ENCODE measurements around the gene UNC119.
"Not testable (repeated sequence)": the region's sequence is repeated elsewhere in the genome, so short reads cannot be mapped to it uniquely, and the experiment has no call there.

The UNC119 gene

GRCh38 chr17:28540231-28540630 lies 12.2 kb downstream of the UNC119 start:
- DNase-seq, result no peak

DNA sequence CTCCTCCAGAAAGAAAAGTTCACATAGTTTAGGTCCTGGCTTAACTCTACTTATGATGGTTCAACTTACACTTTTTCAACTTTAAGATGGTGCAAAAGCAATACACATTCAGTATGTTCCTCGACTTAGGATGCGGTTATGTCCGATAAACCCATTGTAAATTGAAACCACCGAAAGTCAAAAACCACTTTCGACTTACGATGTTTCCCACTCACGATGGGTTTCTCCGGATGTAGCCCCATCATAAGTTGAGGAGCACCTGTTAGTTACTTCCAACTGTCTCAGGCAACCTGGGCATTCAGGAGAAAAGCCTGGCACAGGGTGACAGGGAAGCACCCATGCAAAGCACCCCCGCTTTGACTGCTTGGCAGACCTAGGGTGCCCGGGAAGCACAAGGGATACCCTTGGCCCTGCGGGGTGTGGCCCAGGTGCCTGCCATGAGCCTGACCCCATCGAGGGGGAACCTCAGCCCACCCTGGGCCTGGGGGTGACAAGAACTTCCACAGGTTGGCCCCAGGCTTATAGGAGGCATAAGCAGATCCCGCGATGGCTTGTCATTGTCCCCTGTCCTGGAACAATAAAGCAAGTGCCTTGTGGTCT lies 14.0 kb downstream of the UNC119 start:
- no peak for DNase-seq

DNA sequence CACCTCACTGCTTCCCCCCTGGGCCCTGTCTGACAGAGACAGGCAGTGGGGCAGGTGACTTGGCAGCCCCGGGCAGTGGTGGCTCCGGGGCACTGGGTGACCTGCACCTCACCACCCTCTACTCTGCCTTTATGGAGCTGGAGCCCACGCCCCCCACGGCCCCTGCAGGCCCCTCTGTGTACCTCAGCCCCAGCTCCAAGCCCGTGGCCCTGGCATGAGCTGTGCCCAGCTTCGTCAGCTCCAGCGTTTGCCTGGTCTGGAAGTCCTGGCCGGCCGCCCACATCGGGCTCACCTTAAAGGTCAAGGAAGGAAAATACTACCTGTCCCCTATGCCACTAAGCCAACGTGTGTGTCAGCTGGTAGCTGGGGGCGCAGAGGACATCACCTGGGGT lies 15.2 kb downstream of the UNC119 start:
- no peak for DNase-seq

DNA sequence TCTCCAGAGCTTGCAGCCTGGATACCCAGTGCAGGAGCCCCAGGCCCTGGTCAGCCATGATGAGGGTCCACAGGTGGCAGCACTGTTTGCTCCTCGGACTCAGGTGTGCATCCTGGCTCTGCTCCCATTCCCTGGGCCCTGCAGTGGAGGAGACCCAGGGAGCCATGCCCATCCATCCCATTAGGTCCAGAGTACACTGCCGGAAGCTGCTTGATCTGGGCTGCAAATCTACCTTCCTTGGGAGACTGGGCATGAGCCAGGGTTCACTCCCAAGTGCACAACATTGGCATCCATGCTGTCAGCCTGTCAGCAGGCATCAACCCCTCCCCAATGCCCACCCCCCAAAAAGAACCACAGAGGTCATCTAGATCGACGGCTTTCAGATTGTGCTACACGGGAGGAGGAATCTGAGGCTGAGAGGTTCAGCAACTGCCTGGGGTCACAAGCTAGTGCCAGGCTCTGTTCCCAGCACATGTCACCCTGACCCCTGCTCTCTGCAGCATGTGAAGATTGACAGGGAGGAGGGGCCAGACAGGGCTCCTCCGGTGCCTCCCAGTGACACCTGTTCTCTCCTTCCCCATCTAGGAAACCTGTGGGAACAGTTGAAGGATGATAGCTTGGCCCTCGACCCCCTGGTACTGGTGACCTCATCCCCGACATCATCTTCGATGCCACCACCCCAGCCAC lies 15.7 kb downstream of the UNC119 start:
- no peak for DNase-seq

DNA sequence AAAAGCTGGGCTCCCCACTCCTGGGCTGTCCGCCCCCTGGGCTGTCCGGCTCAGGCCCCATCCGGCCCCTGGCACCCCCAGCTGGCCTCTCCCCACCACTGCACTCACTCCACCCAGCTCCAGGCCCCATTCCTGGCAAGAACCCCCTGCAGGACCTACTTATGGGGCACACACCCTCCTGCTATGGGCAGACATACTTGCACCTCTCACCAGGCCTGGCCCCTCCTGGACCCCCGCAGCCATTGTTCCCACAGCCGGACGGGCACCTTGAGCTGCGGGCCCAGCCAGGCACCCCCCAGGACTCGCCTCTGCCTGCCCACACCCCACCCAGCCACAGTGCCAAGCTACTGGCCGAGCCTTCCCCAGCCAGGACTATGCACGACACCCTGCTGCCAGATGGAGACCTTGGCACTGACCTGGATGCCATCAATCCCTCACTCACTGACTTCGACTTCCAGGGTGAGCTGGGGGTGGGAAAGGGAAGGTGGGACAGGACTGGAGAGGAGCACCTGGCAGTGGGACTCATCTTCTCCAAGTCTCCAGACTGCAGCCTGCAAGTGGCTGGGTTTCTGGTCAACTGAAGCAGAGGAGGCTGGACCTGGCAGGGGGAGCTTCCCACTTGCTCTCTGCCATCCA lies 17.6 kb downstream of the UNC119 start:
- no peak for DNase-seq

DNA sequence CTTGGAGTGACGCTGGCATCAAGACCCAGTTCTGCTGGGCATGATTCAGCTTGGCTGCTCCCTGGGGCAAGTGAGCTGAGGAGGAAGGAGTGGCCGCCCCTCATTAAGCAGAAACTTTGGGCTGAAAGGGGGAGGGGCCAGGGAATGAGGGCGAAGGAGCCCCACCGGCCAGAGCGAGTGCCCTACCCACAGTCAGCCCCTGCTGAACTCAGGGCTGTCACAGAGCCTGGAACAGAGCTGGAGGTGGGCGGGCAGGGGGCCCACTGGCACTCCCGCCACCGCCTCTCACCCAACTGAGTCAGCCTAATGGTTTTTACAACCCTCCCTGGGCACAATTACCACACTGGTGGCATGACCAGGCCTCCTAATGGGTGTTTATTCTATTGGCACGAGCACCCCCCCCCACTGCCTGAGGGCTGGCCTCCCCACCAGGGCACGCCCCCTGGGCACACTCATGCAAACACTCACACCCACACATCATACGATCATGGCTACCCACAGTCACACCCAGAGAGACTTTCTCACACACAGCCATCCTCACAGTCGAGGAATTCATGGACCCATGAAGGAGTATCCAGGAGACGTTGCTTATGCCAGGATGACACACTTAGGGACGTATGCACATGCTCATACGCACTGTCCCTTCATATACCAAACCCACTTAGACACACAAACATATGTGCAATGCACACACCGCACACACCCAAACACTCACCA lies 19.2 kb downstream of the UNC119 start:
- no peak for DNase-seq

GRCh38 chr17:28532050-28532960 lies 20.1 kb downstream of the UNC119 start:
- no peak for DNase-seq

- no peak for DNase-seq
Measured at GRCh38 chr17:28530926-28531325, 21.5 kb downstream of the UNC119 start.

DNA sequence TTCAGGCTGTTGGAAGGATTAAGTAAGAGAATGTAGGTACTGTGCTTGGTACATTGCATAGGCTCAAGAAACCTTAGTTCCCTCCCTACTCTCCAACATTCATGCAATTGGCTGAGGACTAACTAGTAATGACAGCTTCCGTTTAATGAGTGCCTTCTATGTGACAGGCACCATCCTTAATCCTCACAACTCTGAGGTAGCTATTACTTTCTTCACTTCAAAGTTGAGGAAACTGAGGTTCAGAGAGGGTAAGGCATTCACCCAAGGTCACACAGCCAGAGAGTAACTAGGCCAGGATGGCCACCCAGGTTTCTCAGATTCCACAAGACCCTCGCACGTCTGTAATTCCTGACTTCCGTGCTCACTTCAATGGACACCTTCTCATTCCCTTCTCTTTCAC lies 22.2 kb downstream of the UNC119 start:
- DNase-seq, result no peak

DNA sequence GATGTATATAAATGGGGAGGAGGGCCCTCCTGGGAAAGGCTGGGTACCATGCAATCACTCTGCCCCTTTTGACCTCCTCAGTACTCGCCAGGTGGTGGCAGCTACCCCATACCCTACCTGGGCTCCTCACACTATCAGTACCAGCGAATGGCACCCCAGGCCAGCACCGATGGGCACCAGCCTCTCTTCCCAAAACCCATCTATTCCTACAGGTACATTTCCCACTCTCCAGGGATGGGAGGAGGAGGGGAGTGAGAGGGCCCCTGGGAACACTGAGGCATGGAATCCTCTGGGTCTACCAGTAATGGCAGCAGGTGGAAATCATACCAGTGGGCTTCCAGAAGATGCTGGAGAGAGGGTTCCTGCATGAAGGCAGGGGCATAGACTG lies 23.4 kb downstream of the UNC119 start:
- DNase-seq, result no peak

GRCh38 chr17:28528327-28529012 lies 24.0 kb downstream of the UNC119 start:
- no peak for DNase-seq

- no peak for DNase-seq
Measured at GRCh38 chr17:28527859-28528258, 24.6 kb downstream of the UNC119 start.

GRCh38 chr17:28527181-28527681 lies 25.2 kb downstream of the UNC119 start:
- DNase-seq, result no peak

- no peak for DNase-seq
Measured at GRCh38 chr17:28526381-28526780, 26.0 kb downstream of the UNC119 start.

- no peak for DNase-seq
Measured at GRCh38 chr17:28524476-28525424, 27.7 kb downstream of the UNC119 start.

DNA sequence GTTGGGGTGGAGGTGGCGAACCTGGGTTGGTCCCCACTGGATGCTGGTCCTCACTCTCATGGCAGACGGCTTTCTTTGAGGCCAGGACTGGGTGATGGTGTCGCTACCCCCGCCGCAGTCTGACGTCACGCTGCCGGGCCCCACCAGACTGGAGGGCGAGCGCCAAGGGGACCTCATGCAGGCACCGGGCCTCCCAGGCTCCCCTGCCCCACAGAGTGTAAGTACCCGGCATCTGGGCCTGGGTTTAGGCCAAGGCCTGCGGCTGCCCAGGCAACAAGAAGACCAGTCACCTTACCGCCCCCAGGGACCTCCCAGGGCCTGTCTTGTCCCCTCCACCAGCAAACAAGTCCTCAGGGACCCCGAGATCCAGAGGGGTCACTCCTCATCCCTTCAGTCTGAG lies 28.5 kb downstream of the UNC119 start:
- no peak for DNase-seq

DNA sequence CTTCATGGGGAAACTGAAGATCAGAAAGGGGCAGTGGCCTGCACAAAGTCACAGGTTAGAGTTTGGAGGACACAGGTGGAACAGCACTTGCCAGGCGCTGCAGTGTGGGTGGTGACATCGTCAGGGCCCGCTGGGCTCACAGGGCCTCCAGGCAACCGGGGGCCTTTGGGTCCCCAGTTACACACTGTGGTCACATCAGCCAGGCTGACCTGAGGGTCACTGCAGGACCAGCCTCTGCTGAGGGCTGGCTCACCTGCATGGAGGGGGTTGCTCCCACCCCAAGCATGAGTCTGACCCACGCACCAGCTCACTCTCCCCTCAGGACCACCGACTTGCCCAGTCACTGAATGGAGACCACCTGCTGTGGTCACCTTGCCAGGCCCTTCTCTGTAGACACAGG lies 29.2 kb downstream of the UNC119 start:
- no peak for DNase-seq

DNA sequence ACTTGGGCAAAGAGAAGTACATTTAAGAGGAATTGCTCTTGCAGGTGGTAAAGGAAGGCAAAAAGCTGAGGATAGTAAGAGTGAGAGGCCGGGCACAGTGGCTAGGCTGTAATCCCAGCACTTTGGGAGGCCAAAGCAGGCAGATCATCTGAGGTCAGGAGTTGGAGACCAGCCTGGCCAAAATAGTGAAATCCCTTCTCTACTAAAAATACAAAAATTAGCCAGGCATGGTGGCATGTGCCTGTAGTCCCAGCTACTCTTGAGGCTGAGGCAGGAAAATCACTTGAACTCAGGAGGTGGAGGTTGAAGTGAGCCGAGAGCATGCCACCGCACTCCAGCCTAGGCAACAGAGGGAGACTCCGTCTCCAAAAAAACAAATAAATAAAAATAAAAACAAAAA lies 30.1 kb downstream of the UNC119 start:
- not testable (repeated sequence) for DNase-seq

GRCh38 chr17:28521311-28522085 lies 30.9 kb downstream of the UNC119 start:
- no peak for DNase-seq

- no peak for DNase-seq
Measured at GRCh38 chr17:28520687-28521086, 31.7 kb downstream of the UNC119 start.

Data from KG1 (cell line).